PFSK-1 (cell line): ENCODE data around the gene FOSL1.

Source experiments
- POLR2AphosphoS5 ChIP-seq: IDR thresholded peaks from 2 replicates; pipeline ENCODE4 v1.6.1; 2012; ENCODE audit warnings: low read depth, mild to moderate bottlenecking, control low read depth, low read length, moderate library complexity
- SIN3A ChIP-seq: IDR thresholded peaks from 2 replicates; pipeline ENCODE4 v1.6.1; 2012; ENCODE audit warnings: mild to moderate bottlenecking, low read length, moderate library complexity, borderline replicate concordance; ENCODE audit not compliant: insufficient read depth
- TF ChIP-seq, protein P1 (sequence below), 2 experiments: IDR thresholded peaks; 2 replicates each; pipeline versions ENCODE4 v1.6.1 to v1.8.0; 2011 to 2012; ENCODE audit warnings: low read depth in 2 of 2, low read length in 2 of 2, control low read depth in 1 of 2, inconsistent platforms in 1 of 2, mild to moderate bottlenecking in 1 of 2, moderate library complexity in 1 of 2; ENCODE audit not compliant: insufficient read depth in 1 of 2

GRCh38 chr11:65842144-65842543, 58.0 kb downstream of the FOSL1 start:
- TF ChIP-seq, protein P1, sequence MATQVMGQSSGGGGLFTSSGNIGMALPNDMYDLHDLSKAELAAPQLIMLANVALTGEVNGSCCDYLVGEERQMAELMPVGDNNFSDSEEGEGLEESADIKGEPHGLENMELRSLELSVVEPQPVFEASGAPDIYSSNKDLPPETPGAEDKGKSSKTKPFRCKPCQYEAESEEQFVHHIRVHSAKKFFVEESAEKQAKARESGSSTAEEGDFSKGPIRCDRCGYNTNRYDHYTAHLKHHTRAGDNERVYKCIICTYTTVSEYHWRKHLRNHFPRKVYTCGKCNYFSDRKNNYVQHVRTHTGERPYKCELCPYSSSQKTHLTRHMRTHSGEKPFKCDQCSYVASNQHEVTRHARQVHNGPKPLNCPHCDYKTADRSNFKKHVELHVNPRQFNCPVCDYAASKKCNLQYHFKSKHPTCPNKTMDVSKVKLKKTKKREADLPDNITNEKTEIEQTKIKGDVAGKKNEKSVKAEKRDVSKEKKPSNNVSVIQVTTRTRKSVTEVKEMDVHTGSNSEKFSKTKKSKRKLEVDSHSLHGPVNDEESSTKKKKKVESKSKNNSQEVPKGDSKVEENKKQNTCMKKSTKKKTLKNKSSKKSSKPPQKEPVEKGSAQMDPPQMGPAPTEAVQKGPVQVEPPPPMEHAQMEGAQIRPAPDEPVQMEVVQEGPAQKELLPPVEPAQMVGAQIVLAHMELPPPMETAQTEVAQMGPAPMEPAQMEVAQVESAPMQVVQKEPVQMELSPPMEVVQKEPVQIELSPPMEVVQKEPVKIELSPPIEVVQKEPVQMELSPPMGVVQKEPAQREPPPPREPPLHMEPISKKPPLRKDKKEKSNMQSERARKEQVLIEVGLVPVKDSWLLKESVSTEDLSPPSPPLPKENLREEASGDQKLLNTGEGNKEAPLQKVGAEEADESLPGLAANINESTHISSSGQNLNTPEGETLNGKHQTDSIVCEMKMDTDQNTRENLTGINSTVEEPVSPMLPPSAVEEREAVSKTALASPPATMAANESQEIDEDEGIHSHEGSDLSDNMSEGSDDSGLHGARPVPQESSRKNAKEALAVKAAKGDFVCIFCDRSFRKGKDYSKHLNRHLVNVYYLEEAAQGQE (IDR thresholded peaks at IDR 0.05; ENCODE audit: insufficient read depth in 1 of 2, low read depth in 2 of 2, low read length in 2 of 2) = no peak
- TF ChIP-seq SIN3A = no peak
- TF ChIP-seq POLR2AphosphoS5 = no peak
